Panc1 (cell line): ENCODE measurements around the gene USP33.

Experiments used
- POLR2AphosphoS5 ChIP-seq: IDR thresholded peaks from 2 replicates; pipeline ENCODE4 v1.6.1; 2012; ENCODE audit warnings: mild to moderate bottlenecking, low read depth, low read length, moderate library complexity
- TF ChIP-seq, protein P1 (sequence below): fragments of 450-650 bp; IDR thresholded peaks from 2 replicates; pipeline ENCODE4 v1.5.1; 2017; ENCODE audit warnings: mild to moderate bottlenecking
- TF ChIP-seq, protein P2 (sequence below), 2 experiments: IDR thresholded peaks; 2 replicates each; pipeline ENCODE4 v1.6.1; 2011 to 2012; ENCODE audit warnings: low read depth in 2 of 2, control low read depth in 1 of 2, low read length in 1 of 2, mild to moderate bottlenecking in 1 of 2, moderate library complexity in 1 of 2; ENCODE audit not compliant: insufficient read depth in 1 of 2

GRCh38 chr1:77706321-77706720, 53.3 kb downstream of the USP33 start:
- TF ChIP-seq, protein P1, sequence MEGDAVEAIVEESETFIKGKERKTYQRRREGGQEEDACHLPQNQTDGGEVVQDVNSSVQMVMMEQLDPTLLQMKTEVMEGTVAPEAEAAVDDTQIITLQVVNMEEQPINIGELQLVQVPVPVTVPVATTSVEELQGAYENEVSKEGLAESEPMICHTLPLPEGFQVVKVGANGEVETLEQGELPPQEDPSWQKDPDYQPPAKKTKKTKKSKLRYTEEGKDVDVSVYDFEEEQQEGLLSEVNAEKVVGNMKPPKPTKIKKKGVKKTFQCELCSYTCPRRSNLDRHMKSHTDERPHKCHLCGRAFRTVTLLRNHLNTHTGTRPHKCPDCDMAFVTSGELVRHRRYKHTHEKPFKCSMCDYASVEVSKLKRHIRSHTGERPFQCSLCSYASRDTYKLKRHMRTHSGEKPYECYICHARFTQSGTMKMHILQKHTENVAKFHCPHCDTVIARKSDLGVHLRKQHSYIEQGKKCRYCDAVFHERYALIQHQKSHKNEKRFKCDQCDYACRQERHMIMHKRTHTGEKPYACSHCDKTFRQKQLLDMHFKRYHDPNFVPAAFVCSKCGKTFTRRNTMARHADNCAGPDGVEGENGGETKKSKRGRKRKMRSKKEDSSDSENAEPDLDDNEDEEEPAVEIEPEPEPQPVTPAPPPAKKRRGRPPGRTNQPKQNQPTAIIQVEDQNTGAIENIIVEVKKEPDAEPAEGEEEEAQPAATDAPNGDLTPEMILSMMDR, result no peak
- TF ChIP-seq POLR2AphosphoS5, result no peak
- TF ChIP-seq, protein P2, sequence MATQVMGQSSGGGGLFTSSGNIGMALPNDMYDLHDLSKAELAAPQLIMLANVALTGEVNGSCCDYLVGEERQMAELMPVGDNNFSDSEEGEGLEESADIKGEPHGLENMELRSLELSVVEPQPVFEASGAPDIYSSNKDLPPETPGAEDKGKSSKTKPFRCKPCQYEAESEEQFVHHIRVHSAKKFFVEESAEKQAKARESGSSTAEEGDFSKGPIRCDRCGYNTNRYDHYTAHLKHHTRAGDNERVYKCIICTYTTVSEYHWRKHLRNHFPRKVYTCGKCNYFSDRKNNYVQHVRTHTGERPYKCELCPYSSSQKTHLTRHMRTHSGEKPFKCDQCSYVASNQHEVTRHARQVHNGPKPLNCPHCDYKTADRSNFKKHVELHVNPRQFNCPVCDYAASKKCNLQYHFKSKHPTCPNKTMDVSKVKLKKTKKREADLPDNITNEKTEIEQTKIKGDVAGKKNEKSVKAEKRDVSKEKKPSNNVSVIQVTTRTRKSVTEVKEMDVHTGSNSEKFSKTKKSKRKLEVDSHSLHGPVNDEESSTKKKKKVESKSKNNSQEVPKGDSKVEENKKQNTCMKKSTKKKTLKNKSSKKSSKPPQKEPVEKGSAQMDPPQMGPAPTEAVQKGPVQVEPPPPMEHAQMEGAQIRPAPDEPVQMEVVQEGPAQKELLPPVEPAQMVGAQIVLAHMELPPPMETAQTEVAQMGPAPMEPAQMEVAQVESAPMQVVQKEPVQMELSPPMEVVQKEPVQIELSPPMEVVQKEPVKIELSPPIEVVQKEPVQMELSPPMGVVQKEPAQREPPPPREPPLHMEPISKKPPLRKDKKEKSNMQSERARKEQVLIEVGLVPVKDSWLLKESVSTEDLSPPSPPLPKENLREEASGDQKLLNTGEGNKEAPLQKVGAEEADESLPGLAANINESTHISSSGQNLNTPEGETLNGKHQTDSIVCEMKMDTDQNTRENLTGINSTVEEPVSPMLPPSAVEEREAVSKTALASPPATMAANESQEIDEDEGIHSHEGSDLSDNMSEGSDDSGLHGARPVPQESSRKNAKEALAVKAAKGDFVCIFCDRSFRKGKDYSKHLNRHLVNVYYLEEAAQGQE (IDR thresholded peaks at IDR 0.05; ENCODE audit: insufficient read depth in 1 of 2, low read depth in 2 of 2, low read length in 1 of 2), result no peak
